AG04450 (cell line): Measurements from ENCODE around the gene NUCB1. TPM values are rescaled to one million over a fixed set of nuclear protein-coding genes. Genes with fewer than 3 reads are reported as not detected.

Experiments used
- CTCF ChIA-PET: fragments of 300-600, 350-600 bp; formaldehyde crosslinking; extraction: SDS; loops from one replicate; lab custom pipeline; 2022; ENCODE audit warnings: antibody characterized with exemption, inconsistent platforms; lab: Charles Lee
- POLR2A ChIA-PET: fragments of 350-600 bp; formaldehyde crosslinking; extraction: SDS; loops from one replicate; lab custom pipeline; 2021; ENCODE audit warnings: antibody characterized with exemption, inconsistent platforms; lab: Yijun Ruan, JAX
- DNase-seq: peaks from one replicate; pipeline ENCODE4 v3.0.0-alpha.2; 2011; ENCODE audit warnings: low read depth, low spot score
- H3K27ac ChIP-seq: one replicate; pipeline ENCODE4 v1.5.1; 2012; ENCODE audit warnings: low read depth, low read length, control low read depth
- H3K27me3 ChIP-seq: one replicate; pipeline ENCODE4 v1.6.0; 2012; ENCODE audit warnings: low read length; ENCODE audit not compliant: control insufficient read depth, insufficient read depth
- H3K4me3 ChIP-seq: 2 replicates; pipeline ENCODE4 v1.5.1; 2011; ENCODE audit warnings: mild to moderate bottlenecking, low read depth, low read length, control low read depth
- H3K9me3 ChIP-seq: 2 replicates; pipeline ENCODE4 v1.5.1; 2012; ENCODE audit warnings: low read length; ENCODE audit not compliant: control insufficient read depth, insufficient read depth
- CTCF ChIP-seq: IDR thresholded peaks from 2 replicates; pipeline ENCODE4 v1.5.1; 2011; ENCODE audit warnings: low read depth, low read length, control low read depth, inconsistent platforms
- polyA plus RNA-seq: library from polyadenylated mRNA; depleted of rRNA; stranded (reverse); fragments of >200 nt; gene quantifications from 2 replicates; pipeline ENCODE4 v1.2.3, GENCODE V29; 2011

NUCB1 gene
- polyA plus RNA-seq, 1 experiment = 123 TPM

- Histone ChIP-seq H3K4me3 (peak overlapping the region; percentile 75), H3K27me3 (no peaks in the 10 kb centered on the region), H3K27ac (no peak overlapping the region), H3K9me3 (no peaks in the 10 kb centered on the region)
- no peak for DNase-seq
- ChIA-PET CTCF (interaction anchor here (0.5 to 0.7 kb wide), 2 partner anchors 104 to 344 kb away, joined by 3 read pairs; no protein-coding TSS in a partner anchor), POLR2A (no interaction called here)
- TF ChIP-seq CTCF = no peak
Measured at GRCh38 chr19:48866692-48867091, 33.4 kb upstream of the NUCB1 start.

- no peaks in the 10 kb centered on the region; the same call in 1 of the 2 replicates for H3K9me3 ChIP-seq
- DNase-seq = no peak
- H3K4me3 ChIP-seq = peak overlapping the region; percentile 75
- CTCF ChIA-PET = interaction anchor here (0.7 kb wide), 1 partner anchor 103 kb away, joined by 3 read pairs; no protein-coding TSS in a partner anchor
- H3K27ac ChIP-seq = no peak overlapping the region
- no peaks in the 10 kb centered on the region for H3K27me3 ChIP-seq
- TF ChIP-seq CTCF = no peak
- POLR2A ChIA-PET = interaction anchor here (0.6 to 0.7 kb wide), 2 partner anchors 29 to 38 kb away, joined by 4 to 7 read pairs; no protein-coding TSS in a partner anchor
Measured at GRCh38 chr19:48867123-48867745, 32.9 kb upstream of the NUCB1 start.

- ChIA-PET CTCF (interaction anchor here (0.9 to 1.4 kb wide), 2 partner anchors 26 to 103 kb away, joined by 3 to 4 read pairs; no protein-coding TSS in a partner anchor), POLR2A (interaction anchor here (0.6 to 1.2 kb wide), 4 partner anchors 28 to 187 kb away, joined by 4 to 7 read pairs (median 5); no protein-coding TSS in a partner anchor)
- TF ChIP-seq CTCF = no peak
- Histone ChIP-seq H3K27ac (peak overlapping the region; percentile 73), H3K27me3 (no peaks in the 10 kb centered on the region), H3K9me3 (peaks cover 4% of the 10 kb centered on the region; the same call in 1 of the 2 replicates), H3K4me3 (peak overlapping the region; percentile 75)
- no peak for DNase-seq
Measured at GRCh38 chr19:48867746-48868113, 32.4 kb upstream of the NUCB1 start.

- POLR2A ChIA-PET = interaction anchor here (0.7 to 1.2 kb wide), 2 partner anchors 96 to 188 kb away, joined by 4 to 6 read pairs; no protein-coding TSS in a partner anchor
- CTCF ChIA-PET = interaction anchor here (0.7 to 1.4 kb wide), 3 partner anchors 26 to 102 kb away, joined by 3 to 4 read pairs (median 4); no protein-coding TSS in a partner anchor
- Histone ChIP-seq H3K27ac (peak within 1 kb of the TSS; percentile 73), H3K27me3 (no peaks in the 10 kb centered on the region), H3K9me3 (peaks cover 4% of the 10 kb centered on the region; the same call in 1 of the 2 replicates), H3K4me3 (peak within 1 kb of the TSS; percentile 75)
- TF ChIP-seq CTCF = no peak
- no peak for DNase-seq
Measured at GRCh38 chr19:48868114-48868886, 31.8 kb upstream of the NUCB1 start, which contains the start of gene PLEKHA4. Gene PLEKHA4, minus strand, starts transcription at chr19:48868617. Its CDS starts 997 bp downstream, at chr19:48867620.
